ENCODE measurements around the gene MAP7.
"Not testable (repeated sequence)": the region's sequence is repeated elsewhere in the genome, so short reads cannot be mapped to it uniquely, and the experiment has no call there.

MAP7 gene

DNA sequence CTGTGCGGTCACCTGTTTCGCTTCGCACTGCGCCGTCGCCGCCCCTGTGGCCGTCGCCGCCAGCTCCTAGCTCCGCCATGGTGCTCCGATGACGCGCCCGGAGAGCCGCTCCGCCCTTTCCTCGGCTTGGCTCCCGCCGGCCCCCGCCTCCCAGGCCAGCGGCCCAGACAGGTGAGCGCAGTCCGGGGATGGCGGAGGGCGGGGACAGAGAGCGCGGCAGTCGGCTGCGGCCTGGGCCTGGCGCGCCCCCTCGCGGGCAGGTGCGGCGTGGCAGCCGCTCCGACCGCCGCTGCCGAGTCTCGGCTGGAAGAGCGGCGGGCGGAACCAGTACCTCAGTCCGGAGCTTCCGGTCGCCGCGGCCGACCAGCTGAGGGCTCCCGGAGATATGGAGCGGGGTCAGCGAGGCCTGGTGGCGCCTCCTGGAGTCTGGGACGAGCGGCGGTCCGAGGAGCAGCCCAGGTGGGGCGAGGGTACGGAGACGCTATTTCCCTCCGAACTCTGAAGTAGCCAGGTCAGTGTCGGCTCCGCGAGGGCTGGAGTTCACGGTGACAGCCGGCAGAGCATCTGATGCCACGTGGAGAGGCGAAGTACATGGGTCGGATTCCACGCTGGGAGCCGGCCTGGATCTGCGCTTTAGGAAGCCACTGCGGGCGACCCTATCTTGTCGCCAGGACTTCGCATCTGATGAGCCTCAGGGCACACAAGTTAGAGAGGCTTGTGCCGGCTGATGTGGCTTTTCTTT lies at the start of gene MAP7:
Gene MAP7 (minus strand): TSS at position 93 of the 742 bp plus-strand sequence. CDS start 14 bp downstream, at position 79.
- DNase-seq (ENCODE audit: low read depth in 2 of 2, low spot score in 1 of 2) = peak in 1 of 2 donors; percentile 27

DNA sequence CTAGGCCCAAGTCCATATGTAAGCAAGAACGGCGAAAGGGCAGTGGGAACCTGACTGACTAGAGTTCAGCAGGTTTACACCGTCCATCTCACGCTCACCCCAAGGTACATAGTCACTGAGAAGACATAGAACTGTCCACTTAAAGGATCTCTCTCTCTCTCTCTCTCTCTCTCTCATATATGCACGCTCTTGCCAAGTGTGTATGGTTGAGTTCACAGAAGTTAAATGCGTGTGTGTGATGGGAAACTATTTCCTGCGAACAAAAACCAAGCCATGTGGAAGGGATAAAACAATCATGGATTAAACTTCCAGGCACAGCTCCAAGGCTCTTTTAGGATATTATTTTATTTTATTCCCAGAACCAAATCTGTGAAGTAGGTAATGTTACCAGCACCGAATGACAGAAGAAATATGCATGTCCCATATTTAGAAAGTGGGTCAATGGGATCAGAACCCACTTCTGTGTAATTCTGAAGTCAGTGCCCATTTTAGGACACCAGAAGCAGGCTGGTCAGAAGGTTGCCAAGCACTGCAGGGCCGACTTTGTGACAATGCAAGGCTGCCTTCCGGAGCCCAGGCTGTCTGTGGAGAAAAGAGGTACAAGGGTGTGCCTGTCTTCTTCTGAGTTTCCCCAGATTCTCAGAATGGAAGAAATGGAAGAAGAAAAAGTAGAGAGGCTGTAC lies 49.2 kb upstream of the MAP7 start:
- no peak for DNase-seq (ENCODE audit: low read depth in 2 of 2, low spot score in 1 of 2)

GRCh38 chr6:136598048-136598447 lies 47.8 kb upstream of the MAP7 start:
- no peak for DNase-seq (ENCODE audit: low read depth in 2 of 2, low spot score in 1 of 2)

GRCh38 chr6:136594671-136595070 lies 44.4 kb upstream of the MAP7 start:
- DNase-seq (ENCODE audit: low read depth in 2 of 2, low spot score in 1 of 2) = no peak

DNA sequence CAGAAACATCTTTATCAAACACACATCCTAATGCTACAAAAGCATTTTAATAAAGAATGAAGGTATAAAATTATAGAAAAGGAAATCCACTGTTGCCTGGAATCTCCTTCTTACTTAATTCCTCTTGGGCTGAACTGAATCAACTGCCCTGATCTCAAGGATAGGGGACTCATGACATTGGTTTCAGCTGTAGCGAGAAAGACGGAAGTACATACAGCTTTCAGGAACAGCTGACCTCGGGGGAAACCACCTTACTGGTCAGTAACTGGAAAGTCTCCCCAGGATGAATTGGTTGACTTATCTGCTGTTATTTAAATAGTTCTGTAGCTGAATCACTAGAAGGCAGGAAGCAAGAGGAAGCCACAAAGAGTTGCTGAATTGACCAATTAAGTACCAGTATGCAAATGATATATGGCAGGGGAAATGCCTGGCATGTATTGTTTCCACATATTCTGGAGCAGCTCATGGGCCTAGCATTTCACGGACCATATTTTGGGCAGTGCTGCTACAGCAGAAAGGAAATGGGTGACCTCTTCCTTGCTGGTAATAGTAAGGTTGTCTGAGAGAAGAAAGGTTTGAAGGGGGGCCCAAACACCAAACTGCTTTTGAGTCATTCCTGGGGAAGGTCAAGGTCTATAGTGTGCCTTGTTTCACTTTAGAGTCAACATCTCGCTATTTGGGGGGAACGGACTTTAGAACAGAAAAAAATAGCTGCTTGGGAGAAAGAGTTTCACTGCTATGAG lies 43.7 kb upstream of the MAP7 start:
- DNase-seq (ENCODE audit: low read depth in 2 of 2, low spot score in 1 of 2) = no peak

DNA sequence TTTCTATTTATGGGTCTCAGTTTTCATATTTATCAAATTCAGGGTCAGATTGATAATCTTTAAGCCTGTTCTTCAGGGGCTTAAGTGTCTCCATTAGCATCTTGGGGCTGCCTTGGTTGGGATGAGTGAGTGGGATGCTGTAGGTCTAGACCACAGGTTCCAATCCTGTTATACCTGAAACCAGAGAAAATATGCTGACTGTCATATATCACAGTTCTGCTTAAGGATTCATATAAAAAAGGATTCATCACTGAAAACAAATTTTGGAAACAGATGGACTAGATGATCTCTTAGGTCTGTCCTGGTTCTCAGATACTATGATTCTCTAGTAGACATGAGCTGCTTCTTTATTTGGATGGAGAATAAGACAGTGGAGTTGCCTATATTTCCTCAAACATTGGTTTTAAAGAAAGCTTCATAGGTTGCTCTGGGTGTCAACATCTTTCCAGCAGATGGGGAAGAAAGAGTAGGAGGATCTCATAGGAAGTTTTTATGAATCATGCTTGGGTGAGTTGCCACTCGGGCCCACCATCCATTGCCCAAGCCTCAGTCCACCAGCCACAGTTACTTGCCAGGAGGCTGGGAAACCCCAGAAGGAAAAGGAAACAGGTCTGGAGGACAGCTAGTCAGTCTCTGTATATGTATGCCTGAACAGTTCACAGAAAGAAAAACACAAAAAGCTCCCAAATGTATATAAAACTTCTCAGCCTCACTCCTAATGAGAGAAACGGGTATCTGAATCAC lies 42.9 kb upstream of the MAP7 start:
- no peak for DNase-seq (ENCODE audit: low read depth in 2 of 2, low spot score in 1 of 2)

GRCh38 chr6:136591617-136592016 lies 41.4 kb upstream of the MAP7 start:
- no peak for DNase-seq (ENCODE audit: low read depth in 2 of 2, low spot score in 1 of 2)

- DNase-seq (ENCODE audit: low read depth in 2 of 2, low spot score in 1 of 2) = not testable (repeated sequence)
Measured at GRCh38 chr6:136590846-136591245, 40.6 kb upstream of the MAP7 start.

GRCh38 chr6:136587527-136587926 lies 37.3 kb upstream of the MAP7 start:
- DNase-seq (ENCODE audit: low read depth in 2 of 2, low spot score in 1 of 2) = no peak

- no peak for DNase-seq (ENCODE audit: low read depth in 2 of 2, low spot score in 1 of 2)
Measured at GRCh38 chr6:136586295-136586694, 36.1 kb upstream of the MAP7 start.

DNA sequence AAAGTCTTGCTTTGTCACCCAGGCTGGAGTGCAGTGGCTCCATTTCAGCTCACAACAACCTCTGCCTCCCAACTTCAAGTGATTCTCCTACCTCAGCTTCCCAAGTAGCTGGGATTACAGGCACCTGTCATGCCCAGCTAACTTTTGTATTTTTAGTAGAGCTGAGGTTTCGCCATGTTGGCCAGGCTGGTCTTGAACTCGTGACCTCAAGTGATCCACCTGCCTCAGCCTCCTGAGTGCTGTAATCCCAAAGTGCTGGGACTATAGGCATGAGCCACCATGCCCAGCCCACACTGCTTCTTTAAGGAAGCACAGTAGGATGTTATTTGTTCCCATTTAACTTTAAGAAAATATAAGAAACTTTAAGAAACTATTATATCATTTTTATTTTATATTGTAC lies 35.3 kb upstream of the MAP7 start:
- DNase-seq (ENCODE audit: low read depth in 2 of 2, low spot score in 1 of 2) = not testable (repeated sequence)

GRCh38 chr6:136584290-136584689 lies 34.1 kb upstream of the MAP7 start:
- not testable (repeated sequence) for DNase-seq (ENCODE audit: low read depth in 2 of 2, low spot score in 1 of 2)

DNA sequence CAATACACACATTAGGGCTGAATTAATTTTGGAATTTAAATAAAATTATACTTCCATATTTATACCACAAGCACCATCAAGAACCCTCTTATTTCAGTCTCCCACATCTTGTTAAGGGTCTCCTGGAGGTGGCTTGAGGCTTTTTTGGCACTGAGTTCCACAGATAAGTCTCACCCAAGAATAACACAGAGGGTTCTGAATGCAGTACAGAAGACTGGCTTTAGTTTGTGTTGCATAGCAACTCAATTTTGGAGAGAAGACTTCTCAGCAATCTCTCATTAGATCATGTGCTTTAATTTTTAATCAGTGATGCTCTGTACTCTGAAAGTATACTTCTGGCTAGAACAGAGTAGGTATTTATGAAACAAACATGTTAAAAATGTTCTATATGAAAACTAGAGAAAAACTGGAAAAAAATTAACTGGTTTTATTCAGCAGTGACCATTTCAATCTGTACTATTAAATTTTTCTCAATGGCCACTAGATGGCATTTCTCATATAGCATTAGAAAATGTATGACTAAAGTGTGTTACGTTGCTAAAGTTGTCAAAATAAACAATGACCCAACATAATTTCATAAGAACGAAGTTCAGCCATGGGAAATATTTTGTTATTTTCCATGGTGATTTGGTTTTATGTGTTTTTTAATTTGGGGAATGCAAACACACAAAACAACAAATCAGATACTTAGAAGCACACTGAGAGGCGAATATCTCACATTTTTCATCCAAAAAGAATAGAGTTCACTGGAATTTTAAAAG lies 32.7 kb upstream of the MAP7 start:
- no peak for DNase-seq (ENCODE audit: low read depth in 2 of 2, low spot score in 1 of 2)

GRCh38 chr6:136579800-136580199 lies 29.6 kb upstream of the MAP7 start:
- no peak for DNase-seq (ENCODE audit: low read depth in 2 of 2, low spot score in 1 of 2)

DNA sequence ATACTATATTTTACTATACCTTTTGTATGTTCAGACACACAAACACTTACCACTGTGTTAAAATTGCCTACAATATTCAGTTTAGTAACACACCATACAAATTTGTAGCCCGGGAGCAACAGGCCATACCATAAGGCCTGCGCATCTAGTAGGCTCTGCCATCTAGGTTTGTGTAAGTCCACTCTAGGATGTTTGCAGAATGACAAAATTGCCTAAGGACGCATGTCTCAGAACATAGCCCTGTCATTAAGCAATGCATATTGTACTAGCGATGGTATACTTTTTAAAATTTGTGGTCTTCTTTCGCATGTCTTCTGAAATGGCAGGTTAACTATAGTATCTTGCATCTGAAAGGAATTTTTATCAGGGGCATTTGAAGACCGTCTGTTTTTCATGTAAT lies 26.6 kb upstream of the MAP7 start:
- no peak for DNase-seq (ENCODE audit: low read depth in 2 of 2, low spot score in 1 of 2)

DNA sequence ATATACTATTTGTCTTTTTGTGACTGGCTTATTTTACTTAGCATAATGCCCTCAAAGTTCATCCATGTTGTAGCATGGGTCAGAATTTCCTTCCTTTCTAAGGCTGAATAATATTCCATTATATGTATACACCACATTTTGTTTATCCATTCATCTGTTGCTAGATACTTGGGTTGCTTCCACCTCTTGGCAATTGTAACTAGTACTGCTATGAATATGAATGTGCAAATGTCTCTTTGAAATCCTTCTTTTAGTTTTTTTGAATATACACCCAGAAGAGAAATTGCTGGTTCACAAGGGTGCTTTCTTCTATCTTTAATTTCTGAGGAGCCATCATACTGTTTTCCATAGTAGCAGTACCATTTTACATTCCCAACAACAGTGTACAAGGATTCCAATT lies 21.3 kb upstream of the MAP7 start:
- no peak for DNase-seq (ENCODE audit: low read depth in 2 of 2, low spot score in 1 of 2)

DNA sequence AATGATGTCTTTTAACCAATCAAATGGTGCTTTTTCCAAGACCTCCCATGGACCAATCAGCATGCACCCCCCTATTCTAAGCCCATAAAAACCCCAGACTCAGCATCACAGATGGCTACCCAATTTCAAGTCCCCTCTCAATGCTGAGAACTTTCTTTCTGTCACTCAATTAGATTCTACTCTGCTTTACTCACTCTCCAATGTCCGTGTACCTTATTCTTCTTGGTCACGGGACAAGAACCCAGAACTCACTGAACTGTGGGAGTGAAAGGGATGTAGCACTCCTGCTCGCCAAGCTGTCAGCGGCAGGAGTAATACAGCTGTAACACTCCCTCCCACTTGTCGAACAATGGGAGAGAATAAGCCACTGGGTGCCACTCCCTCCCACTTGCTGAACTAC lies 20.8 kb upstream of the MAP7 start:
- DNase-seq (ENCODE audit: low read depth in 2 of 2, low spot score in 1 of 2) = no peak

DNA sequence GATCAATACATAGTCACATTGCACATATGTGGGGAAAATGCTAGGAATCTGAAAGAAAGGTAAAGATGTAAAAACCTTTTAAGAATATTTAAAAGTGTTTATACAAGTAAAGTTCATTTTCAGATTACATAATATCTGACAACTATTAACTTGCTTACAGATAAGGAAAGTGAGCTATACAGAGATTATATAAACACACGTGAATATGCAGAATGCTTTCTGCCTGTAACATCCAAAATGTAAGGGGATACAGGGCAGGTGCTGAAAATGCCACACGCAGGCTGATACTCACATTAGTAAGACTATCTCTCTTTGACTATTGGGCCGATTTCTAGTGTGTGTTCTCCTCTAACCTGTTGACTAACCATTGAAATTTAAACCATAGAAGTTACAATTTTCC lies 17.9 kb upstream of the MAP7 start:
- no peak for DNase-seq (ENCODE audit: low read depth in 2 of 2, low spot score in 1 of 2)

GRCh38 chr6:136567688-136568087 lies 17.5 kb upstream of the MAP7 start:
- DNase-seq (ENCODE audit: low read depth in 2 of 2, low spot score in 1 of 2) = no peak

DNA sequence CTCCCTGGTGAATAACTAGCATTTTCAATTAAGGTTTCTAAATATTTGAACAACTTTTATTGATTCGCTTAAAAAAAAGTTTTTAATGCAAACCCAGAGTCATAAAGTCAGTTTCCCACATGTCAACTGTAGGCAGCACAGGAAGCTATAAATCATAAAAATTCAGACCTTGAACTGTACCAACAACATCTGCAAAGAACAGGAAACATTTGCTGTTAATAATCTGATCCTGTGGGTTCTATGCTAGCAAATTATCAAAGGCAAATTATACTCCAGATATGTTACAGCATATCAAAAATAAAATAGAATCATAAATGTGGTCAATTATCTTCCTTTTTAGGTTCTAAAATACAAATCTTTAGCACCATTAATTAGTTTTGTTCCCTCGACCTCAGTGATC lies 16.6 kb upstream of the MAP7 start:
- no peak for DNase-seq (ENCODE audit: low read depth in 2 of 2, low spot score in 1 of 2)

Measured in stimulated activated CD8-positive, alpha-beta memory T cell treated with anti-CD3 and anti-CD28 coated beads, Interleukin-4, amount 100 ng/mL, for 1 hour (primary cell).